HCT116 (cell line): ENCODE results near the gene RNF214. TPM values are rescaled to one million over a fixed set of nuclear protein-coding genes. Genes with fewer than 3 reads are reported as not detected.

Experiments
- ATAC-seq: fragments of 200-7000 bp; cut with Tn5 transposase; 2 replicates; pipeline ENCODE4 v1.9.1; 2020; ENCODE audit warnings: mild to moderate bottlenecking, moderate library complexity
- BruUV-seq: library from RNA; stranded (reverse); fragments of 400-500 nt; replicated peaks from 2 replicates; lab custom pipeline; 2021; lab: Mats Ljungman, UMichigan
- CTCF ChIA-PET: fragments of 300-600 bp; sonication (Branson Sonifier 250); formaldehyde crosslinking; loops from one replicate; lab custom pipeline; 2021; ENCODE audit warnings: antibody characterized with exemption; lab: Charles Lee
- POLR2A ChIA-PET: fragments of 300-600, 350-600 bp; sonication (Branson Sonifier 250); formaldehyde crosslinking; loops from one replicate; lab custom pipeline; 2021; ENCODE audit warnings: antibody characterized with exemption; lab: Charles Lee
- RAD21 ChIA-PET, 2 experiments: fragments of 300-600 bp; sonication (Branson Sonifier 250); formaldehyde crosslinking; loops; one replicate each; lab custom pipeline; 2023; ENCODE audit warnings: low total read pairs in 2 of 2; ENCODE audit not compliant: uncharacterized antibody in 2 of 2, unreplicated experiment in 2 of 2, low non-redundant PET in 1 of 2; lab: Charles Lee
- DNase-seq: peaks from one replicate; pipeline ENCODE4 v3.0.0-alpha.2; 2010; ENCODE audit warnings: low read depth, low spot score
- H2AFZ ChIP-seq: fragments of 200-600 bp; shearing (Covaris generic), sonication (generic); 2 replicates; pipeline ENCODE4 v1.6.1; 2017; ENCODE audit warnings: low read depth, mixed run types, mixed read lengths, antibody characterized with exemption, low read length; ENCODE audit not compliant: poor library complexity, severe bottlenecking
- H3K27ac ChIP-seq: 2 replicates; pipeline ENCODE4 v1.5.1; 2012; ENCODE audit warnings: low read depth, low read length
- H3K27me3 ChIP-seq: fragments of 200-600 bp; sonication (generic); 2 replicates; pipeline ENCODE4 v1.6.1; 2016; ENCODE audit warnings: mixed run types, low read length, mixed read lengths; ENCODE audit not compliant: insufficient read depth
- H3K36me3 ChIP-seq, 2 experiments: fragments of 200-500 bp in 1 of 2; fragments of 200-600 bp in 1 of 2; sonication (Bioruptor generic) in 1 of 2; sonication (generic) in 1 of 2; 2 replicates each; pipeline versions ENCODE4 v1.5.1 to v1.6.1; 2014 to 2016; ENCODE audit warnings: low read length in 2 of 2, inconsistent platforms in 1 of 2, mixed read lengths in 1 of 2, mixed run types in 1 of 2; ENCODE audit not compliant: insufficient read depth in 2 of 2, control insufficient read depth in 1 of 2
- H3K4me1 ChIP-seq, 2 experiments: fragments of 200-600 bp in 1 of 2; sonication (generic) in 1 of 2; 2 replicates each; pipeline versions ENCODE4 v1.5.1 to v1.6.1; 2012 to 2017; ENCODE audit warnings: low read length in 2 of 2, inconsistent platforms in 1 of 2, mild to moderate bottlenecking in 1 of 2, mixed read lengths in 1 of 2, mixed run types in 1 of 2, moderate library complexity in 1 of 2; ENCODE audit not compliant: insufficient read depth in 2 of 2, control insufficient read depth in 1 of 2
- H3K4me2 ChIP-seq: fragments of 200-600 bp; sonication (generic); 2 replicates; pipeline ENCODE4 v1.6.1; 2017; ENCODE audit warnings: mixed run types, low read length, mixed read lengths
- H3K4me3 ChIP-seq, 2 experiments: fragments of 200-600 bp in 1 of 2; sonication (generic) in 1 of 2; replicated peaks in 1 of 2; 2 replicates each; pipeline ENCODE4 v1.5.1; 2011 to 2016; ENCODE audit warnings: low read length in 2 of 2, control low read depth in 1 of 2, low read depth in 1 of 2, mild to moderate bottlenecking in 1 of 2, mixed read lengths in 1 of 2, mixed run types in 1 of 2
- H3K79me2 ChIP-seq: fragments of 200-600 bp; sonication (generic); 2 replicates; pipeline ENCODE4 v1.6.1; 2017; ENCODE audit warnings: mild to moderate bottlenecking, mixed run types, low read length, moderate library complexity, mixed read lengths; ENCODE audit not compliant: insufficient read depth
- H3K9ac ChIP-seq: fragments of 200-600 bp; sonication (generic); 2 replicates; pipeline ENCODE4 v1.6.1; 2016; ENCODE audit warnings: low read length, mixed read lengths
- H3K9me2 ChIP-seq: fragments of 200-600 bp; sonication (generic), shearing (Covaris generic); 2 replicates; pipeline ENCODE4 v1.6.1; 2017; ENCODE audit warnings: mixed run types, mild to moderate bottlenecking, moderate library complexity; ENCODE audit not compliant: insufficient read depth
- H3K9me3 ChIP-seq, 2 experiments: fragments of 200-500 bp in 1 of 2; fragments of 200-600 bp in 1 of 2; sonication (Bioruptor generic) in 1 of 2; sonication (generic) in 1 of 2; 2 replicates each; pipeline ENCODE4 v1.6.1; 2014 to 2017; ENCODE audit warnings: low read length in 2 of 2, mixed read lengths in 2 of 2, inconsistent platforms in 1 of 2, low read depth in 1 of 2, mild to moderate bottlenecking in 1 of 2, mixed run types in 1 of 2, moderate library complexity in 1 of 2; ENCODE audit not compliant: control insufficient read depth in 1 of 2, insufficient read depth in 1 of 2
- H4K20me1 ChIP-seq: fragments of 200-600 bp; sonication (generic), shearing (Covaris generic); 2 replicates; pipeline ENCODE4 v1.6.1; 2017; ENCODE audit warnings: mixed run types, mild to moderate bottlenecking, moderate library complexity; ENCODE audit not compliant: insufficient read depth
- CEBPB ChIP-seq: IDR thresholded peaks from 2 replicates; pipeline ENCODE4 v1.6.1; 2012; ENCODE audit warnings: low read depth
- EGR1 ChIP-seq: IDR thresholded peaks from 2 replicates; pipeline ENCODE4 v1.6.1; 2012; ENCODE audit warnings: low read depth
- ELF1 ChIP-seq: IDR thresholded peaks from 2 replicates; pipeline ENCODE4 v1.6.1; 2012; ENCODE audit warnings: low read depth, borderline replicate concordance
- JUND ChIP-seq: IDR thresholded peaks from 2 replicates; pipeline ENCODE4 v1.6.1; 2012
- POLR2A ChIP-seq: IDR thresholded peaks from 2 replicates; pipeline ENCODE4 v1.7.0; 2011; ENCODE audit warnings: borderline replicate concordance; ENCODE audit not compliant: insufficient read depth, insufficient read length; ENCODE audit errors: extremely low read depth
- POLR2AphosphoS5 ChIP-seq: IDR thresholded peaks from 2 replicates; pipeline ENCODE4 v1.6.1; 2011; ENCODE audit warnings: mild to moderate bottlenecking, low read depth, low read length, moderate library complexity
- RAD21 ChIP-seq: IDR thresholded peaks from 2 replicates; pipeline ENCODE4 v1.6.1; 2012; ENCODE audit warnings: low read depth, mild to moderate bottlenecking
- SIN3A ChIP-seq: IDR thresholded peaks from 2 replicates; pipeline ENCODE4 v1.6.1; 2012; ENCODE audit warnings: low read depth
- SP1 ChIP-seq: IDR thresholded peaks from 2 replicates; pipeline ENCODE4 v1.6.1; 2012; ENCODE audit warnings: low read depth
- SRF ChIP-seq: IDR thresholded peaks from 2 replicates; pipeline ENCODE4 v1.6.1; 2012; ENCODE audit warnings: low read depth
- intact Hi-C: fragments of 100-400 bp; cut with micrococcal nuclease; formaldehyde crosslinking; loops from 2 replicates; pipeline ENCODE4 v1.10.0; 2022
- total RNA-seq: library from RNA; stranded (reverse); gene quantifications from one replicate; pipeline ENCODE4 v1.2.1, GENCODE V29; 2021; ENCODE audit not compliant: unreplicated experiment
- TF ChIP-seq, protein P1 (sequence below): IDR thresholded peaks from 2 replicates; pipeline ENCODE4 v1.6.1; 2012
- TF ChIP-seq, protein P2 (sequence below): IDR thresholded peaks from 2 replicates; pipeline ENCODE4 v1.6.1; 2011; ENCODE audit warnings: mild to moderate bottlenecking, low read length, moderate library complexity; ENCODE audit not compliant: insufficient replicate concordance; ENCODE audit errors: extremely low read depth
- TF ChIP-seq, protein P3 (sequence below): IDR thresholded peaks from 2 replicates; pipeline ENCODE4 v1.6.1; 2012; ENCODE audit warnings: low read depth
- TF ChIP-seq, protein P4 (sequence below), 3 experiments: fragments of 200-600 bp in 1 of 3; sonication (generic) in 1 of 3; IDR thresholded peaks in 2 of 3; conservative IDR thresholded peaks in 1 of 3; 2 replicates each; pipeline ENCODE4 v1.5.1; 2012 to 2017; ENCODE audit warnings: low read depth in 2 of 3, low read length in 2 of 3, antibody characterized with exemption in 1 of 3, borderline replicate concordance in 1 of 3, control low read depth in 1 of 3, mild to moderate bottlenecking in 1 of 3, mixed read lengths in 1 of 3, mixed run types in 1 of 3, moderate library complexity in 1 of 3; ENCODE audit not compliant: insufficient read depth in 1 of 3

RNF214 gene
- total RNA-seq, 1 experiment from 2014 or later = 29.3 TPM

DNA sequence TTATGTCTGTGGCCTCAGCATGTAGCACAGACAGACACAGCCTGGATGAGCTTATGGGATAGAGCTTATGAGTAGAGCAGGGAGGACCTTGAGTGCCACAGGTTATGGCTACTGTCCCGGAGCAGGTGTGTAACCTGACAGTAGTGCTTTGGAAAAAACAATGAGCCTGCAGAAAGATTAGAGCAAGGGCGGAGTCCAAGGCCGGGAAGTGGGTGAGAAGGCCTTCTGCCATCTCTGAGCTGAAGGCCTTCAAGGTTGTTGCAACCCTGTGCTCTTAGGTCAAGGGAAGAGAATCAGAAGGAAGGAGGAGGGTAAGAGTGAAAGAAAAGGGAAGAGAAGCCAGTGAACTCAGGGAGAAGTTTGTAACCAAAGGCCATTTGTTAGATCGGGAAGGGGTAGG lies 37.2 kb upstream of the RNF214 start:
- POLR2A ChIA-PET = no interaction called here
- H3K9me2 ChIP-seq = no peaks in the 10 kb centered on the region
- no peak overlapping the region for H2AFZ ChIP-seq
- H3K27me3 ChIP-seq = no peaks in the 10 kb centered on the region
- ATAC-seq (no peak), DNase-seq (no peak)
- CTCF ChIA-PET = no interaction called here
- H3K36me3 ChIP-seq = no peaks in the 10 kb centered on the region; a peak in 1 of 4 replicates
- H3K27ac ChIP-seq = no peak overlapping the region
- H4K20me1 ChIP-seq = no peaks in the 10 kb centered on the region
- BruUV-seq = no TSS peak
- RAD21 ChIA-PET = no interaction called here
- no peaks in the 10 kb centered on the region for H3K9me3 ChIP-seq
- no peak overlapping the region for H3K4me2 ChIP-seq
- TF ChIP-seq ELF1 = no peak
- no peak for TF ChIP-seq SRF
- TF ChIP-seq, protein P1, sequence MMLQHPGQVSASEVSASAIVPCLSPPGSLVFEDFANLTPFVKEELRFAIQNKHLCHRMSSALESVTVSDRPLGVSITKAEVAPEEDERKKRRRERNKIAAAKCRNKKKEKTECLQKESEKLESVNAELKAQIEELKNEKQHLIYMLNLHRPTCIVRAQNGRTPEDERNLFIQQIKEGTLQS = no peak
- TF ChIP-seq RAD21 = no peak
- TF ChIP-seq EGR1 = no peak
- TF ChIP-seq POLR2A = no peak
- TF ChIP-seq JUND = no peak
- TF ChIP-seq, protein P2, sequence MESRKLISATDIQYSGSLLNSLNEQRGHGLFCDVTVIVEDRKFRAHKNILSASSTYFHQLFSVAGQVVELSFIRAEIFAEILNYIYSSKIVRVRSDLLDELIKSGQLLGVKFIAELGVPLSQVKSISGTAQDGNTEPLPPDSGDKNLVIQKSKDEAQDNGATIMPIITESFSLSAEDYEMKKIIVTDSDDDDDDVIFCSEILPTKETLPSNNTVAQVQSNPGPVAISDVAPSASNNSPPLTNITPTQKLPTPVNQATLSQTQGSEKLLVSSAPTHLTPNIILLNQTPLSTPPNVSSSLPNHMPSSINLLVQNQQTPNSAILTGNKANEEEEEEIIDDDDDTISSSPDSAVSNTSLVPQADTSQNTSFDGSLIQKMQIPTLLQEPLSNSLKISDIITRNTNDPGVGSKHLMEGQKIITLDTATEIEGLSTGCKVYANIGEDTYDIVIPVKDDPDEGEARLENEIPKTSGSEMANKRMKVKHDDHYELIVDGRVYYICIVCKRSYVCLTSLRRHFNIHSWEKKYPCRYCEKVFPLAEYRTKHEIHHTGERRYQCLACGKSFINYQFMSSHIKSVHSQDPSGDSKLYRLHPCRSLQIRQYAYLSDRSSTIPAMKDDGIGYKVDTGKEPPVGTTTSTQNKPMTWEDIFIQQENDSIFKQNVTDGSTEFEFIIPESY = no peak
- no peak for TF ChIP-seq CEBPB
- TF ChIP-seq SIN3A = no peak
- TF ChIP-seq SP1 = no peak
- TF ChIP-seq, protein P3, sequence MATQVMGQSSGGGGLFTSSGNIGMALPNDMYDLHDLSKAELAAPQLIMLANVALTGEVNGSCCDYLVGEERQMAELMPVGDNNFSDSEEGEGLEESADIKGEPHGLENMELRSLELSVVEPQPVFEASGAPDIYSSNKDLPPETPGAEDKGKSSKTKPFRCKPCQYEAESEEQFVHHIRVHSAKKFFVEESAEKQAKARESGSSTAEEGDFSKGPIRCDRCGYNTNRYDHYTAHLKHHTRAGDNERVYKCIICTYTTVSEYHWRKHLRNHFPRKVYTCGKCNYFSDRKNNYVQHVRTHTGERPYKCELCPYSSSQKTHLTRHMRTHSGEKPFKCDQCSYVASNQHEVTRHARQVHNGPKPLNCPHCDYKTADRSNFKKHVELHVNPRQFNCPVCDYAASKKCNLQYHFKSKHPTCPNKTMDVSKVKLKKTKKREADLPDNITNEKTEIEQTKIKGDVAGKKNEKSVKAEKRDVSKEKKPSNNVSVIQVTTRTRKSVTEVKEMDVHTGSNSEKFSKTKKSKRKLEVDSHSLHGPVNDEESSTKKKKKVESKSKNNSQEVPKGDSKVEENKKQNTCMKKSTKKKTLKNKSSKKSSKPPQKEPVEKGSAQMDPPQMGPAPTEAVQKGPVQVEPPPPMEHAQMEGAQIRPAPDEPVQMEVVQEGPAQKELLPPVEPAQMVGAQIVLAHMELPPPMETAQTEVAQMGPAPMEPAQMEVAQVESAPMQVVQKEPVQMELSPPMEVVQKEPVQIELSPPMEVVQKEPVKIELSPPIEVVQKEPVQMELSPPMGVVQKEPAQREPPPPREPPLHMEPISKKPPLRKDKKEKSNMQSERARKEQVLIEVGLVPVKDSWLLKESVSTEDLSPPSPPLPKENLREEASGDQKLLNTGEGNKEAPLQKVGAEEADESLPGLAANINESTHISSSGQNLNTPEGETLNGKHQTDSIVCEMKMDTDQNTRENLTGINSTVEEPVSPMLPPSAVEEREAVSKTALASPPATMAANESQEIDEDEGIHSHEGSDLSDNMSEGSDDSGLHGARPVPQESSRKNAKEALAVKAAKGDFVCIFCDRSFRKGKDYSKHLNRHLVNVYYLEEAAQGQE = no peak
- TF ChIP-seq POLR2AphosphoS5 = no peak
- TF ChIP-seq, protein P4, sequence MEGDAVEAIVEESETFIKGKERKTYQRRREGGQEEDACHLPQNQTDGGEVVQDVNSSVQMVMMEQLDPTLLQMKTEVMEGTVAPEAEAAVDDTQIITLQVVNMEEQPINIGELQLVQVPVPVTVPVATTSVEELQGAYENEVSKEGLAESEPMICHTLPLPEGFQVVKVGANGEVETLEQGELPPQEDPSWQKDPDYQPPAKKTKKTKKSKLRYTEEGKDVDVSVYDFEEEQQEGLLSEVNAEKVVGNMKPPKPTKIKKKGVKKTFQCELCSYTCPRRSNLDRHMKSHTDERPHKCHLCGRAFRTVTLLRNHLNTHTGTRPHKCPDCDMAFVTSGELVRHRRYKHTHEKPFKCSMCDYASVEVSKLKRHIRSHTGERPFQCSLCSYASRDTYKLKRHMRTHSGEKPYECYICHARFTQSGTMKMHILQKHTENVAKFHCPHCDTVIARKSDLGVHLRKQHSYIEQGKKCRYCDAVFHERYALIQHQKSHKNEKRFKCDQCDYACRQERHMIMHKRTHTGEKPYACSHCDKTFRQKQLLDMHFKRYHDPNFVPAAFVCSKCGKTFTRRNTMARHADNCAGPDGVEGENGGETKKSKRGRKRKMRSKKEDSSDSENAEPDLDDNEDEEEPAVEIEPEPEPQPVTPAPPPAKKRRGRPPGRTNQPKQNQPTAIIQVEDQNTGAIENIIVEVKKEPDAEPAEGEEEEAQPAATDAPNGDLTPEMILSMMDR (IDR thresholded peaks at IDR 0.05 in 2 of 3, conservative IDR thresholded peaks at IDR 0.05 in 1 of 3; ENCODE audit: borderline replicate concordance in 1 of 3, insufficient read depth in 1 of 3, low read depth in 2 of 3, low read length in 2 of 3) = no peak
- H3K9ac ChIP-seq = no peak overlapping the region
- intact Hi-C loops = no loop called here
- H3K79me2 ChIP-seq = no peaks in the 10 kb centered on the region
- peaks cover 13 to 26% of the 10 kb centered on the region in 2 experiments for H3K4me1 ChIP-seq
- no peak overlapping the region for H3K4me3 ChIP-seq
